ENCODE data around the gene DNAJC4. TPM values are rescaled to one million over a fixed set of nuclear protein-coding genes. Genes with fewer than 3 reads are reported as not detected.

Gene DNAJC4
- total and polyA plus RNA-seq, 9 of the 15 experiments (the other 6 are each of a cell fraction or from before 2014, with no cell fraction given), result 4.0 to 32.6 (median 19.9) TPM

GRCh38 chr11:64204464-64204989 is 25.8 kb upstream of the DNAJC4 start (continued):
- TF ChIP-seq SREBF2 (CRISPR knock-in tag; IDR thresholded peaks at IDR 0.05) (no peak), EGR1 (conservative IDR thresholded peaks at IDR 0.05) (no peak), POLR2AphosphoS5 (IDR thresholded peaks at IDR 0.05; ENCODE audit: control insufficient read depth, insufficient read depth, low read depth, low read length) (peak; percentile 79), SNRNP70 (optimal IDR thresholded peaks at IDR 0.05; ENCODE audit: low read depth, low read length) (no peak), ZNF444 (CRISPR knock-in tag; IDR thresholded peaks at IDR 0.05) (no peak), SLC30A9 (CRISPR knock-in tag; IDR thresholded peaks at IDR 0.05) (no peak), POLR2B (IDR thresholded peaks at IDR 0.05; ENCODE audit: low read depth, partially characterized antibody) (peak; percentile 54), CCNT2 (IDR thresholded peaks at IDR 0.05; ENCODE audit: borderline replicate concordance, extremely low read depth, insufficient read length, low read depth, low read length) (no peak), HIVEP1 (CRISPR knock-in tag; IDR thresholded peaks at IDR 0.05) (no peak), MIER1 (IDR thresholded peaks at IDR 0.05; ENCODE audit: low read depth) (no peak), HEY1 (CRISPR knock-in tag; IDR thresholded peaks at IDR 0.05; ENCODE audit: borderline replicate concordance) (no peak), MYBL2 (IDR thresholded peaks at IDR 0.05; ENCODE audit: low read depth) (no peak), MYBL2 (CRISPR knock-in tag; IDR thresholded peaks at IDR 0.05; ENCODE audit: borderline replicate concordance) (no peak), MCM2 (IDR thresholded peaks at IDR 0.05; ENCODE audit: low read depth) (no peak), NCOA4 (IDR thresholded peaks at IDR 0.05; ENCODE audit: partially characterized antibody) (no peak), ZNF121 (CRISPR knock-in tag; conservative IDR thresholded peaks at IDR 0.05) (no peak), MCM3 (IDR thresholded peaks at IDR 0.05) (no peak), HLTF (IDR thresholded peaks at IDR 0.05) (0 out of 2 replicates have a peak, but pooled peaks have one; percentile 6), SMAD3 (CRISPR knock-in tag; conservative IDR thresholded peaks at IDR 0.05) (no peak), ZNF23 (CRISPR knock-in tag; IDR thresholded peaks at IDR 0.05) (no peak), ZNF766 (CRISPR knock-in tag; conservative IDR thresholded peaks at IDR 0.05) (no peak), ZC3H8 (IDR thresholded peaks at IDR 0.05) (no peak), RBM17 (IDR thresholded peaks at IDR 0.05; ENCODE audit: borderline replicate concordance, low read depth, low read length) (no peak), ZNF212 (CRISPR knock-in tag; IDR thresholded peaks at IDR 0.05) (no peak), ZBTB34 (CRISPR knock-in tag; IDR thresholded peaks at IDR 0.05) (no peak), ZNF584 (CRISPR knock-in tag; IDR thresholded peaks at IDR 0.05; ENCODE audit: low read depth) (no peak), ZNF408 (CRISPR knock-in tag; IDR thresholded peaks at IDR 0.05; ENCODE audit: low read depth) (no peak), MCM7 (IDR thresholded peaks at IDR 0.05) (no peak), SMARCB1 (IDR thresholded peaks at IDR 0.05; ENCODE audit: insufficient read length, low read depth) (no peak), GTF2F1 (IDR thresholded peaks at IDR 0.05; ENCODE audit: low read depth, low read length) (no peak), ETV6 (IDR thresholded peaks at IDR 0.05; ENCODE audit: borderline replicate concordance in 1 of 2, low read depth in 2 of 2, low read length in 1 of 2) (no peak), ETV6 (CRISPR knock-in tag; IDR thresholded peaks at IDR 0.05; ENCODE audit: borderline replicate concordance) (no peak), ELF1 (tag; IDR thresholded peaks at IDR 0.05) (no peak), ZFP1 (CRISPR knock-in tag; IDR thresholded peaks at IDR 0.05) (no peak)
